ENCODE measurements around the gene PKMYT1.
"Not testable (repeated sequence)": the region's sequence is repeated elsewhere in the genome, so short reads cannot be mapped to it uniquely, and the experiment has no call there.

The PKMYT1 gene

GRCh38 chr16:2955779-2956578, 24.3 kb downstream of the PKMYT1 start:
- DNase-seq, result no peak

- DNase-seq, result no peak
These were observed 24.8 kb downstream of the PKMYT1 start for GRCh38 chr16:2955438-2955778.

DNA sequence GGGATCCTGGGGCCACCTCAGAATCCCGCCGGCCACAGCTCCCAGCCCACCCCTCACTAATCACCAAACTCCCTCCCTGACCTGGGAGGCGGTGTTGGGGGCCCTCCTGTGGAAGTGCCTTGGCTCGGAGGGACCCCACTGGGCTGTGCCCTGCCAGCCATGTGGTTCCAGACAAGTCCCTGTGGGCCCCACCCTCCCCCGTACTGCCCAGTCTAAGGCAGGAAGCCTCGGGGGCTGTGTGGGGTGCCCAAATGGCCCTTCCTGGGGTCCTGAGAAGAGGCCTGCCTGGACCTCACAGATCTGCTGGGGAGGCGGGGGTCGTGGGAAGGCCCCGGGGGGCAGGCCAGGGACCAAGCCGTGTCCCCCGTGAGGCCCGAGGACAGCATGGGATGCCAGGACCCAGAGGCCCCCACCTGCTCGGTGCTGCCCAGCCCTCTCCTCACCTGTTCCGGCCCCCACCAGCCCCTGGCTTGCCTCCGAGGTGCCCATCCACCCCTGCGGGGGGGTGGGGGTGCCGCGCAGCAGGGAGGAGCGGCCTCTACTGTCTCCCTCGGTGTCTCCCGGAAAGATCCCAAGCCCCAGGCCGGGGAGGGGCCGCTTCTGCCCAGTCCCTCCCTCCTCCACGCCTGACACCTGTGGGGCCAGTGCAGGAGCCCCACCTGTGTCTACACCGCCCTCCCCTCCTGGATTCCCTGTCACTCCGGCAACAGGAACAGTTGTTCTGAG, 25.4 kb downstream of the PKMYT1 start:
- no peak for DNase-seq

DNA sequence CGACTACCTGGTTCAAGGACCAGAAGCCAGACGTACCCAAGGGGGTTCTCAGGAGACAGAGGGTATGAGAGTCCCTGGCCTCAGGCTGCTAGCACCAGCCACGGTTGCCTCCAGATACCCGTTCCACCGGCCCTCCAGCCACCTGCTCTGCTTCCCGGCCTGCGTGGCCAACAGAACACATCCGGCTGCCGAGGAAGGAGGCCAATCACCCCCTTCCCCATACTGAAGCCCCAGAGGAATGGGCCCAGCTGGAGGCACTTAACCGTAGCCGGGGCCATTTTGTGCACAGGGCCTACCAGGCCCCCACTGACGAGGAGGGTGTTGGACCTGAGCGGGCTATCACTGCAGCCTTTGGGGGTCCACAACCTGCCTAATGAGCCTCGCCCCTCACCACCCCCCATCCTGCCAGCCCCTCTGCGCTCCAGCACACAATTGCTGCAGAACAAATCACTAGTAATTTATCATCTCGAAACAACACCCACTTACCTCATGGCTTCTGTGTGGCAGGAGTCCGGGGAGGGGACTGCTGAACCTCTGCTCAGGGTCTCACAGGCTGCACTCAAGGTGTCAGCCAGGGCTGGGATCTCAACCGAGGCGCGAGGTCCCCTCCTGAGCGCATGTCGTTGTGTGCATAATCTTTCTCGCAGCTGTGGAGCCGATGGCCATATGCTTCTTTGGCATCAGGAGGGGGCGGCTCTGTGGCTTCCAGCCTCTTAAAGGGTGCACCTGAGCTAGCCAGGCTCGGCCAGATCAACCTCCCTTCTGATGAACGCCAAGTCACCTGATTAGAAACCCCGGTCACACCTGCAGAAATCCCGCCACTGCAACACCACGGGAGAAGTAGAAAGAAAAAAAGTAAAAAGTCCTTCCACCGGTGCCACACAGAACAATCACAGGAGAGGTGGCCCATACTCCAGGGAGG, 26.3 kb downstream of the PKMYT1 start:
- no peak for DNase-seq

DNA sequence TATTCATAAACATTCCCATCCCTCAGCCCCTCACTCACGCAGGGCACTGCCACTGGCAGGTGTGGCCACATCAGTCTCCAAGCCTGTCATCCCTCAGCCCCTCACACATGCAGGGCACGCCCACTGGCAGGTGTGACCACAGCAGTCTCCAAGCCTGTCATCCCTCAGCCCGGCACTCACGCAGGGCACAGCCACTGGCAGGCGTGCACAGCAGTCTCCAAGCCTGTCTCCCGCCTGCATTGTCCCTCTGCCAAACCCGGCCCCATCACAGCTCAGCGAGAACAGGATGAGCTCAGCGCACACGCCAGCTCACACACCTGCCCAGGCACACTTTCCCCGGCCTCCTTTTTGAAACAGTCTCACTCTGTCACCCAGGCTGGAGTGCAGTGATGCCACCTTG, 27.6 kb downstream of the PKMYT1 start:
- no peak for DNase-seq

DNA sequence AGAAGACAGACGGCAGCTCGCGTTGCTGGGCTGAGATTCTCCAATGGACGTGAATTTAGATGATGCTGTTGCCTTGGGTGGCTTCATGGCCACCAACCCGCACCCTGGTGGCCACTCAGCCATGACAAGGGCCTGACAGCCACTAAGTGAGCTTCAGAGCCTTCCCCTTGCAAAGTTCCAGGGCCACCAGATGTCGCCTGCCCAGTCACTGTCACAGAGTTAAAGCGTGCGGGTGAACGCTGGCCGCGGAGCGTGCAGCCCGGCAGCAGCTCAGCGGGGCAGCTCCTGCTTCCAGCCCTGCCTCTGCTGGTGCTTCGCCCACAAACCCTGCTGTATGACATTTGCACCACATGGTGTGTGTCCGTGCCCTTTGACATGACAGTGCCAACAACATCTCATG, 29.5 kb downstream of the PKMYT1 start:
- no peak for DNase-seq

GRCh38 chr16:2950353-2950724, 29.9 kb downstream of the PKMYT1 start:
- no peak for DNase-seq

DNA sequence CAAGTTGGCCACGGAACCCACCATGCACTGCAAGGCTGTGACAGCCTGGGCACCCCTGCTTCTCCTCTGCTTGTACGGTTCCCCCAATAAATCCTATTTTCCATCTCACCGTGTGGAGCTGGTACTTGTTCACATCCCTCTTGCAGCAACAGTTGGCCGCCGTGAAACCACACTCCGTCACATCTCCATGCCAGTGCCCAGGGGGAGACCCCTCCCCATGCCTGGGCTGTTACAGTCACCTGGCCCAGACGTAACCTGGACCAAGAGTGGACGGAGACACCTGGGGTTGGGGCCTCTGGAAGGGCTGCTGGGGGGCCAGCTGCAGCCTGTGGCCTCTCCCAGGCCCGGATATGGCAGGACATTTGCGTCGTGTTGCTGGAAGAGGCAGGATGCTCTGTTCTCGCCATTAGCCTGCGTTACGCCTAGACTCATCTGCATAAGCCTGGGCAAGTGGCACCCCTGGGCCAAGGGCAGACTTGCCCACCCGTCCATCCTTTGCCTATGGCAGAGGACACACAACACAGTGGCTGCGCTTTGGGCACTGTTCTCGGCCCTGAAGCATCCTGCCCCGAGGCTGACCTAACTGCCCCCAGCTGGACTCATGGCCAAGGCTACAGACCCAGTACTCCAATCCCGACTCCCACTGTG, 30.4 kb downstream of the PKMYT1 start:
- DNase-seq, result no peak

- no peak for DNase-seq
These were observed 31.2 kb downstream of the PKMYT1 start for GRCh38 chr16:2948807-2949704.

DNA sequence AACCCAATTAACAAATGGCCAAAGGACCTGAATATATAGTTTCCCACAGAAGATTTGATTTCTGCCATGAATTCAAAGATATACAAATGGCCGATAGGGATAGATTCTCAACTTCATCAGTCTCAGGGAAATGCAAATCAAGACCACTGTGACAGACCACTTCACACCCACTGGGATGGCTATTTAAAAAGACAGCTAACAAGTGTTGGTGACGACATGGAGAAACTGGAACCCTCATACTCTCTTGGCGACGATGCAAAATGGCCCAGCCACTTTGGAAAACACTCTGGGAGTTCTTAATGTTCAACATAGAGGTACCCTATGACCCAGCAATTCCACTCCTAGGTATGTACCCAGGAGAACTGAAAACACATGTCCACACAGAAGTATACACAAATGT, 33.6 kb downstream of the PKMYT1 start:
- DNase-seq, result no peak

DNA sequence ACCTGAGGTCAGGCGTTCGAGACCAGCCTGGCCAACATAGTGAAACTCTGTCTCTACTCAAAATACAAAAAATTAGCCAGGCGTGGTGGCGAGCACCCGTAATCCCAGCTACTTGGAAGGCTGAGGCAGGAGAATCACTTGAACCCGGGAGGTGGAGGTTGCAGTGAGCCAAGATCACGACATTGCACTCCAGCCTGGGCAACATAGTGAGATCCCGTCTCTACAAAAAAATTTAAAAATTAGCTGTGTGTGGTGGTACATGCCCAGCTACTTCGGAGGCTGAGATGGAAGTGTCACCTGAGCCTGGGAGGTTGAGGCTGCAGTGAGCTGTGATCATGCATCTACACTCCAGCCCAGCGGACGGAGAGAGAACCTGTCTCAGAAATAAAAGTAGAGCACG, 36.5 kb downstream of the PKMYT1 start:
- not testable (repeated sequence) for DNase-seq

DNA sequence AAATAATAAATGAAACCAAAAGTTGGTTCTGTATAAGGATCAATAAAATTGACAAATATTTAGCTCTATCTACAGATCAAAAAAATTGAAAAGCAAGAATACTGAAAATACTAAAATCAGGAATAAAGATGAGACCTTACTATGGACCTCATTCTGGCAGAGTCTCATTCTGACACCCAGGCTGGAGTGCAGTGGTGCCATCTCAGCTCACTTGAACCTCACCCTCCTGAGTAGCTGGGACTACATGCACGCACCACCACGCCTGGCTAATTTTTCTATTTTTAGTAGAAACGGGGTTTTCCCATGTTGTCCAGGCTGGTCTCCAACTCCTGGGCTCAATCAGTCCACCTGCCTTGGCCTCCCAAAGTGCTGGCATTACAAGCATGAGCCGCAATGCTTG, 38.2 kb downstream of the PKMYT1 start:
- DNase-seq, result no peak

- DNase-seq, result no peak
These were observed 40.3 kb downstream of the PKMYT1 start for GRCh38 chr16:2939968-2940367.

DNA sequence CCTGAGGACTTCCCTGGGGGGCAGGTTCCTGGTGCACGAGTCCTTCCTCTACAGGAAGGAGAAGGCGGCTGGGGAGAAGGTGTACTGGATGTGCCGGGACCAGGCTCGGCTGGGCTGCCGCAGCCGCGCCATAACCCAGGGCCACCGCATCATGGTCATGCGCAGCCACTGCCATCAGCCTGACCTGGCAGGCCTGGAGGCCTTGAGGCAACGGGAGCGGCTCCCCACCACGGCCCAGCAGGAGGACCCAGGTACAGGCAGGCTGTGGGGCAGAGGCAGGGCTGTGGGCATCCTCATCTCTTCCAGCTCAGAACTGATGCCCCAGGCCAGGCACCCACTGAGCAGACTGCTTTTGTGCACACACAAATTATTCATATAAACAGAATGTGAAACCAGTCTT, 42.0 kb downstream of the PKMYT1 start:
- no peak for DNase-seq

DNA sequence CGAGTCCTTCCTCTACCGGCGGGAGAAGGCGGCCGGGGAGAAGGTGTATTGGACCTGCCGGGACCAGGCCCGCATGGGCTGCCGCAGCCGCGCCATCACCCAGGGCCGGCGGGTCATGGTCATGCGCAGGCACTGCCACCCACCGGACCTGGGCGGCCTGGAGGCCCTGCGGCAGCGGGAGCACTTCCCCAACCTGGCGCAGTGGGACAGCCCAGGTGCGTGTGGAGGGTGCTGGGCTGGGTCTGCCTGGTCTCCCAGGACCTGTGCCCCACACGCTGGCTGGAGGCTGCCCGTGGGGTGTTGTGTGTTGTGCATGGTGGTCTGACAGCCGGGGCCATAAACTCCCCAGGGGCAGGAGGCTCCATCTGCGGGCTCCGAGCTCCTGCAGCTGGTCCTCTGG, 43.1 kb downstream of the PKMYT1 start:
- DNase-seq, result no peak

DNA sequence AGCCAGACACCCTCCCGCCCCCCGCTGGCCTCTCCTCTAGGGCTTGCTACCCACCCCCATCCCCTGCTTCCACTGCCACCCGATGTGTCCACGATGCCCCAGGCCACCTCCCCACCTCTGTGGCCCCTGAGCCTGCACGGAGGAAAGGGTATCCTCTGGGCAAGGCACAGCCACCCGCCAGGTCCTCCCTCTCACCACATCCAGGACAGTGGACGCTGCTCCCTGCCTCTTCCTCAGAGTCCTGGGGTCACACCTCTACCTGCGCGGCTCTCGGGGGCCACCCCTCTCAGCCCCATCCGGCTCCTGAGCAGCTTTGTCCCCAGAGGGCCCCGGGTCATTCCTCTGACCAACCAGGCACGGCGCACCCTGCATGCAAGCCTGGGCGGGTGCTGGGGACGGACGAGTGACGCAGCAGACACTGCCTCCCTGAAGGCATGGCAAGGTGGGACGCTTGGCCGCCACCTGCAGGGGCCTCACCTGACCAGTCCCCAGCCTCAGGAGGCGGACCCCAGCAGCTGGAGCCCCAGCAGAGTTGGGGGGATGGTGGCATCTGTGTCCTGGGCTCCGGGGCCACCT, 43.7 kb downstream of the PKMYT1 start:
- no peak for DNase-seq

DNA sequence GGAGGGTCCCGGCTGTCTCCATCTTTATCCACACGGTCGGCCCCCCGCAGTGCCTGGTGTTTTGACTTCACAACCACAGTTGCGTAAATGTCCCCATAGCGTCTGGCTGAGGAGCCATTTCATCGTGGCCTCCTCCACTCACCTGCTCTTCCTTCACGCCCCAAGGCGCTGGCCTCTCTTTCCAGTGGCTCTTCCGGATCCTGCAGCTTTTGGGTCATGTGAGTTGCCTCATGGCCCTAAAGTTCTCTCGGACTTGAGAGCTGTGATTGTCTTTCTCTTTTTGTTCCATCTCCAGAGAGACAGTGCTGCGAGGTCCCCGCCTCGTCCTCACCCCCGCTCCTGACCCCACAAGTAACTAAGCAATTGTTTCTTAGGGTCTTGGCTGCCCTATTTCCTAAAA, 45.8 kb downstream of the PKMYT1 start:
- DNase-seq, result no peak

- DNase-seq, result no peak
These were observed 46.5 kb downstream of the PKMYT1 start for GRCh38 chr16:2933701-2934100.

DNA sequence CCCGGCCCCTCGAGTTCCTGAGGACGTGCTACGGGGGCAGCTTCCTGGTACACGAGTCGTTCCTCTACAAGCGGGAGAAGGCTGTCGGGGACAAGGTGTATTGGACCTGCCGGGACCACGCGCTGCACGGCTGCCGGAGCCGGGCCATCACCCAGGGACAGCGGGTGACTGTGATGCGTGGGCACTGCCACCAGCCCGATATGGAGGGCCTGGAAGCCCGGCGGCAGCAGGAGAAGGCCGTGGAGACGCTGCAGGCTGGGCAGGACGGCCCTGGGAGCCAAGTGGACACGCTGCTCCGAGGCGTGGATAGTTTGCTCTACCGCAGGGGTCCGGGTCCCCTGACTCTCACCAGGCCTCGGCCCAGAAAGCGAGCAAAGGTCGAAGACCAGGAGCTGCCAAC, 47.1 kb downstream of the PKMYT1 start:
- DNase-seq, result no peak

GRCh38 chr16:2931231-2931914, 48.9 kb downstream of the PKMYT1 start:
- DNase-seq, result not testable (repeated sequence)

DNA sequence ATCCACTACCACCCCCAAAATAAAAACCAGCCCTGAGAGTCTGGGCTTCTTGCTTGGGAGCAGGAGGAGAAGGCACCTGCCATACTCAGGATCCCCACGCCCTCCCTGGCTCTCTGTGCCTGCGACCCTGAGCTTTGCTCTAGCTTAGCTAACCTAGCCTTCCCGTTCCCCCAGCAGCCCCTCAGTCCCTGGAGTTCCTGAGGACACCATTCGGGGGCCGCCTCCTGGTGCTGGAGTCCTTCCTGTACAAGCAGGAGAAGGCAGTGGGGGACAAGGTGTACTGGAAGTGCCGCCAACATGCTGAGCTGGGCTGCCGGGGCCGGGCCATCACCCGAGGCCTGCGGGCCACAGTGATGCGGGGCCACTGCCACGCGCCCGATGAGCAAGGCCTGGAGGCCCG, 50.0 kb downstream of the PKMYT1 start:
- no peak for DNase-seq
